Activated naive CD4-positive, alpha-beta T cell treated with anti-CD3 and anti-CD28 coated beads for 36 hours (primary cell): Measurements from ENCODE around the gene BCL10. TPM values are rescaled to one million over a fixed set of nuclear protein-coding genes. Genes with fewer than 3 reads are reported as not detected.

ENCODE experiments used
- CTCF ChIA-PET: fragments of 350-600 bp; sonication (Branson Sonifier 250); formaldehyde crosslinking; loops from one replicate; lab custom pipeline; 2021; ENCODE audit warnings: antibody characterized with exemption; lab: Charles Lee
- DNase-seq: peaks from one replicate; pipeline ENCODE4 v3.0.0-alpha.2; 2020
- H3K27ac Mint-ChIP-seq: one replicate; pipeline ENCODE4 v1.8.0; 2021; ENCODE audit warnings: mild to moderate bottlenecking, mixed read lengths
- H3K27me3 Mint-ChIP-seq: one replicate; pipeline ENCODE4 v1.8.0; 2021; ENCODE audit warnings: low read depth, mixed read lengths
- H3K36me3 Mint-ChIP-seq: one replicate; pipeline ENCODE4 v1.8.0; 2021; ENCODE audit warnings: low read depth, mixed read lengths
- H3K4me1 Mint-ChIP-seq: one replicate; pipeline ENCODE4 v1.8.0; 2021; ENCODE audit warnings: low read depth, mixed read lengths
- H3K4me3 Mint-ChIP-seq: one replicate; pipeline ENCODE4 v1.8.0; 2021; ENCODE audit warnings: mild to moderate bottlenecking, moderate library complexity, mixed read lengths
- H3K9me3 Mint-ChIP-seq: one replicate; pipeline ENCODE4 v1.8.0; 2021; ENCODE audit warnings: mixed read lengths
- intact Hi-C: fragments of 100-400 bp; cut with micrococcal nuclease; formaldehyde crosslinking; loops from one replicate; pipeline ENCODE4 v1.15.1; 2023
- total RNA-seq, 2 experiments: library from RNA; stranded (reverse); gene quantifications; one replicate each; pipeline ENCODE4 v1.2.3, GENCODE V29; 2021

The BCL10 gene
- 10 to 100 TPM; 13.8 to 17.7 TPM for total RNA-seq

GRCh38 chr1:85276215-85276977 is at the start of gene BCL10:
Gene BCL10 (minus strand): TSS chr1:85276632. CDS start chr1:85276352, 280 bp downstream.
- Mint-ChIP-seq H3K27me3 (no peaks in the 10 kb centered on the region), H3K4me3 (peak within 1 kb of the TSS; percentile 80), H3K4me1 (peaks cover 46% of the 10 kb centered on the region), H3K27ac (peak within 1 kb of the TSS; percentile 87), H3K9me3 (no peaks in the 10 kb centered on the region), H3K36me3 (peaks cover 10% of the 10 kb centered on the region)
- intact Hi-C loops: loop anchor here (1.0 to 10.0 kb wide), 17 partner anchors 17 to 1772 kb away; partner anchors contain the start of genes C1orf52, CTBS, HS2ST1 and PRKACB
- CTCF ChIA-PET: interaction anchor here (0.9 to 3.1 kb wide), 4 partner anchors 17 to 333 kb away, joined by 4 to 29 read pairs (median 5); partner anchors contain the start of gene C1orf52
- peak; percentile 97 for DNase-seq

- intact Hi-C loops: no loop called here
- no peaks in the 10 kb centered on the region for H3K9me3 Mint-ChIP-seq
- no peak overlapping the region for H3K27ac Mint-ChIP-seq
- no peaks in the 10 kb centered on the region for H3K27me3 Mint-ChIP-seq
- no peak overlapping the region for H3K4me3 Mint-ChIP-seq
- DNase-seq: no peak
- CTCF ChIA-PET: no interaction called here
- no peaks in the 10 kb centered on the region for H3K36me3 Mint-ChIP-seq
- no peaks in the 10 kb centered on the region for H3K4me1 Mint-ChIP-seq
Observed at GRCh38 chr1:85325920-85326319, 49.5 kb upstream of the BCL10 start.

- H3K9me3 Mint-ChIP-seq: no peaks in the 10 kb centered on the region
- CTCF ChIA-PET: interaction anchor here (1.1 kb wide), 1 partner anchor 178 kb away, joined by 3 read pairs; no protein-coding TSS in a partner anchor
- intact Hi-C loops: no loop called here
- H3K4me3 Mint-ChIP-seq: no peak overlapping the region
- peaks cover 8% of the 10 kb centered on the region for H3K27me3 Mint-ChIP-seq
- peaks cover 5% of the 10 kb centered on the region for H3K4me1 Mint-ChIP-seq
- no peak overlapping the region for H3K27ac Mint-ChIP-seq
- H3K36me3 Mint-ChIP-seq: no peaks in the 10 kb centered on the region
- no peak for DNase-seq
Observed at GRCh38 chr1:85323770-85324169, 47.3 kb upstream of the BCL10 start.

GRCh38 chr1:85322655-85323054 is 46.2 kb upstream of the BCL10 start:
- intact Hi-C loops: no loop called here
- H3K4me1 Mint-ChIP-seq: peaks cover 5% of the 10 kb centered on the region
- no peaks in the 10 kb centered on the region for H3K36me3 Mint-ChIP-seq
- DNase-seq: no peak
- CTCF ChIA-PET: no interaction called here
- H3K4me3 Mint-ChIP-seq: no peak overlapping the region
- no peak overlapping the region for H3K27ac Mint-ChIP-seq
- peaks cover 8% of the 10 kb centered on the region for H3K27me3 Mint-ChIP-seq
- no peaks in the 10 kb centered on the region for H3K9me3 Mint-ChIP-seq

- Mint-ChIP-seq H3K9me3 (no peaks in the 10 kb centered on the region), H3K36me3 (no peaks in the 10 kb centered on the region), H3K27me3 (peaks cover 11% of the 10 kb centered on the region), H3K27ac (no peak overlapping the region), H3K4me1 (peaks cover 5% of the 10 kb centered on the region), H3K4me3 (no peak overlapping the region)
- peak; percentile 39 for DNase-seq
- intact Hi-C loops: loop anchor here (2.0 kb wide), 1 partner anchor 23 kb away; no protein-coding TSS in a partner anchor
- CTCF ChIA-PET: no interaction called here
Observed at GRCh38 chr1:85321237-85321964, 45.0 kb upstream of the BCL10 start.

GRCh38 chr1:85320371-85321131 is 44.1 kb upstream of the BCL10 start:
- peaks cover 11% of the 10 kb centered on the region for H3K27me3 Mint-ChIP-seq
- H3K4me3 Mint-ChIP-seq: no peak overlapping the region
- no peak overlapping the region for H3K27ac Mint-ChIP-seq
- peak; percentile 10 for DNase-seq
- intact Hi-C loops: loop anchor here (2.0 kb wide), 1 partner anchor 22 kb away; no protein-coding TSS in a partner anchor
- H3K9me3 Mint-ChIP-seq: no peaks in the 10 kb centered on the region
- CTCF ChIA-PET: no interaction called here
- H3K4me1 Mint-ChIP-seq: peaks cover 5% of the 10 kb centered on the region
- no peaks in the 10 kb centered on the region for H3K36me3 Mint-ChIP-seq

GRCh38 chr1:85319931-85320330 is 43.5 kb upstream of the BCL10 start:
- Mint-ChIP-seq H3K27ac (no peak overlapping the region), H3K4me1 (peaks cover 5% of the 10 kb centered on the region), H3K9me3 (no peaks in the 10 kb centered on the region), H3K27me3 (peaks cover 11% of the 10 kb centered on the region), H3K4me3 (no peak overlapping the region), H3K36me3 (no peaks in the 10 kb centered on the region)
- CTCF ChIA-PET: no interaction called here
- intact Hi-C loops: loop anchor here (2.0 kb wide), 1 partner anchor 21 kb away; no protein-coding TSS in a partner anchor
- DNase-seq: no peak

GRCh38 chr1:85319491-85319890 is 43.1 kb upstream of the BCL10 start:
- Mint-ChIP-seq H3K4me3 (no peak overlapping the region), H3K27me3 (peaks cover 14% of the 10 kb centered on the region)

GRCh38 chr1:85318217-85318616 is 41.8 kb upstream of the BCL10 start:
- Mint-ChIP-seq H3K27ac (no peak overlapping the region), H3K4me1 (peaks cover 5% of the 10 kb centered on the region), H3K27me3 (peaks cover 14% of the 10 kb centered on the region), H3K9me3 (no peaks in the 10 kb centered on the region), H3K4me3 (no peak overlapping the region), H3K36me3 (no peaks in the 10 kb centered on the region)
- CTCF ChIA-PET: no interaction called here
- intact Hi-C loops: no loop called here
- DNase-seq: no peak

More at GRCh38 chr1:85319491-85319890, 43.1 kb upstream of the BCL10 start:
- Mint-ChIP-seq H3K4me1 (peaks cover 5% of the 10 kb centered on the region), H3K9me3 (no peaks in the 10 kb centered on the region), H3K36me3 (no peaks in the 10 kb centered on the region), H3K27ac (no peak overlapping the region)
- no peak for DNase-seq
- CTCF ChIA-PET: no interaction called here
- intact Hi-C loops: no loop called here

GRCh38 chr1:85317560-85317959 is 41.1 kb upstream of the BCL10 start:
- no peak overlapping the region for H3K27ac Mint-ChIP-seq
- DNase-seq: no peak
- peaks cover 19% of the 10 kb centered on the region for H3K27me3 Mint-ChIP-seq
- CTCF ChIA-PET: no interaction called here
- H3K9me3 Mint-ChIP-seq: no peaks in the 10 kb centered on the region
- H3K36me3 Mint-ChIP-seq: no peaks in the 10 kb centered on the region
- H3K4me1 Mint-ChIP-seq: peaks cover 5% of the 10 kb centered on the region
- intact Hi-C loops: no loop called here
- no peak overlapping the region for H3K4me3 Mint-ChIP-seq

- Mint-ChIP-seq H3K27ac (no peak overlapping the region), H3K9me3 (no peaks in the 10 kb centered on the region), H3K27me3 (peaks cover 24% of the 10 kb centered on the region), H3K36me3 (no peaks in the 10 kb centered on the region), H3K4me3 (no peak overlapping the region), H3K4me1 (peaks cover 5% of the 10 kb centered on the region)
- CTCF ChIA-PET: no interaction called here
- intact Hi-C loops: no loop called here
- DNase-seq: no peak
Observed at GRCh38 chr1:85316321-85316720, 39.9 kb upstream of the BCL10 start.

GRCh38 chr1:85315789-85316188 is 39.4 kb upstream of the BCL10 start:
- Mint-ChIP-seq H3K4me1 (peaks cover 4% of the 10 kb centered on the region), H3K9me3 (no peaks in the 10 kb centered on the region), H3K4me3 (no peak overlapping the region), H3K27me3 (peaks cover 24% of the 10 kb centered on the region), H3K36me3 (no peaks in the 10 kb centered on the region), H3K27ac (no peak overlapping the region)
- intact Hi-C loops: no loop called here
- CTCF ChIA-PET: no interaction called here
- DNase-seq: no peak
